Measurements from ENCODE around the gene MYO1D. TPM values are rescaled to one million over a fixed set of nuclear protein-coding genes. Genes with fewer than 3 reads are reported as not detected.
"Not testable (repeated sequence)": the region's sequence is repeated elsewhere in the genome, so short reads cannot be mapped to it uniquely, and the experiment has no call there.

MYO1D gene
- 10 to 100 TPM; 10.3 to 30.6 (median 27.6) TPM for polyA plus RNA-seq (ENCODE audit: insufficient read length in 4 of 4)

GRCh38 chr17:32876417-32877163 lies at the start of gene MYO1D:
TSS of gene MYO1D (minus strand) at chr17:32877124. CDS start at chr17:32876872, 252 bp downstream.
- DNase-seq (ENCODE audit: low read depth in 4 of 4, low spot score in 3 of 4) = peak in 3 of 4 donors; percentile 27 to 36 (median 28)

- DNase-seq (ENCODE audit: low read depth in 4 of 4, low spot score in 3 of 4) = no peak
Observed at GRCh38 chr17:32926183-32926582, 49.3 kb upstream of the MYO1D start.

GRCh38 chr17:32923905-32924304 lies 47.0 kb upstream of the MYO1D start:
- DNase-seq (ENCODE audit: low read depth in 4 of 4, low spot score in 3 of 4) = not testable (repeated sequence)

DNA sequence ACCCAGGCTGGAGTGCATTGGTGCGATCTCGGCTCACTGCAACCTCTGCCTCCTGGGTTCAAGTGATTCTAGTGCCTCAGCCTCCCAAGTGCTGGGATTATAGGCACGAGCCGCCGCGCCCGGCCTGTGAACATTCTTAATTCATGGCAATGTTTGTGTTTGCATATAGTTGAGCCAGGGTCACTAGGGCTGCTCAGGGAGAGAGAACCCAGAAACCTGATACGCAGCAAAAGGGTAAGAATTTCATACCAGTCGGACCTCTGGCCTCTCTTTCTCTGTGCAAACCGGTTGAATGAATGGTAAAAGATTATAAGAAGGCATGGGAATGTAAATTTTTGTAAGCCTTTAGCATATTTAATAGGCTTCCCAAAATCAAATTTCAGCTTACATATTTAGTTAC lies 44.1 kb upstream of the MYO1D start:
- no peak for DNase-seq (ENCODE audit: low read depth in 4 of 4, low spot score in 3 of 4)

DNA sequence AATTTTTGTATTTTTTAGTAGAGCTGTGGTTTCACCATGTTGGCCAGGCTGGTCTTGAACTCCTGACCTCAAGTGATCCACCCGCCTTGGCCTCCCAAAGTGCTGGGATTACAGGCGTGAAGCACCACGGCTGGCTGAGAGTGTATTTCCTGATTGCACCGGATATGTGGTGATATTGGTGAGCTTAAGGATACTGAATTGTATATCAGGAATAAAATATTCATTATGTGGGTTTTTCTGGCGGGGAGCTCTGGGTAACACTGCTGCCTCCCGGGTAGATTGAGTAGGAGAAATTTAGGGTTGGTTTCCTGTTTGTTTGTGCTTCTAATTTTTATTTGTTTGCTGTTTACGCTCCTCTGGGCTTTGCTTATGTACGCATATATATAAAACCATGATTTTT lies 43.4 kb upstream of the MYO1D start:
- DNase-seq (ENCODE audit: low read depth in 4 of 4, low spot score in 3 of 4) = no peak

- not testable (repeated sequence) for DNase-seq (ENCODE audit: low read depth in 4 of 4, low spot score in 3 of 4)
Observed at GRCh38 chr17:32919876-32920275, 43.0 kb upstream of the MYO1D start.

DNA sequence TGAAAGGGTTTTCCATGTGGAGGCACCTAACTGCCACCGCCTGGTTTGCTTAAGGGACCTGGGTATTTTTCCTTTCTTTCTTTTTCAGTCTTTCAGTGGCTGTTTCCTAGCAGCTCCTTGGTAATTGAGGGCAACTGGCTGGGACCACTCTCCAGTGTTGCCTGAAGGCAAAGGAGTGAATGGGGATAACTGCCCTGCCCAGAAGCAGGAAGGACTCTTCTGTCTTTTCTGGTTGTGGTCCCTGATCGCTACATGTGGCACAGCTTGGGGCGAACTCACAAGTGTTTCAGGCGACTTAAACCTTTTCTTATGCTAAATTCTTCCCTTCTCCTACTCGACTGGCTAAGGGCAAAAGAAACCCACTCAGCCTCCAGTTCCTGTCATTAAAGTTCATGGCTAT lies 40.9 kb upstream of the MYO1D start:
- DNase-seq (ENCODE audit: low read depth in 4 of 4, low spot score in 3 of 4) = no peak

DNA sequence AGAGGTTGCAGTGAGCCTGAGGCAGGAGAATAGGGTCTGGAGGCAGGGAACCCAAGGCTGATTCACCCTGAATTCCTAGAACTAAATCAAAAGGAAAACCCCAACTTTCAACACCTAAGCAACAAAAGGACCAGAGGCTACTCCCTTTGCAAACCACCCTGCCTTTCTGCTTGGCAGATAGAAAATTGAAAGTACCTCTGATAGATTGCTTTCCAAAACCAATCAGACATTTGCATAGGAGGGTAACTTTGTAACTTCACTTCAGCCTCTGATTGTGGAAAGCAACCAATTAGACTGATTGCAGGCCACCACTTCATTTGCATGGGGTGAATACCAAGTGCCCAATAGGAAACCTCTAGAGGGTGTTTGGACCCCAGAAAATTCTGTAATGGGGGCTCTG lies 40.2 kb upstream of the MYO1D start:
- no peak for DNase-seq (ENCODE audit: low read depth in 4 of 4, low spot score in 3 of 4)

DNA sequence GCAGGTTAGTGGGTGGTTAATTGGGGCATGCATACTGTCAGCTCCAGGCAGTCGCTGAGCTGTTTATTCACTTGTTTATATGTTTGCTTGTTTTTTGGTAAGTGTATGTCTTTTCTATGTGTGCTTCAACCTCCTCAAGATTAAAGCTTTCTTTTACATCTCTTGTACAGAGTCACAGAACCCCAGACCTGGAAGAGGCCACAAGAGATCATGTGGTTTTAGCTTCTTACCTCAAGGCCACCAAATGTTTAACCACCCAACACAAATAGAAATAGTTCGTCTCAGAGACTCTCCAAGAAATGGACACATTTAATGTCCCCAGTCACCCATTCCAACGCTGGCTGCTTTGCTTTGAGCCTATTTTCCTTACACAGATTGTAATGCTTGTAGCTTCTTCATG lies 39.2 kb upstream of the MYO1D start:
- DNase-seq (ENCODE audit: low read depth in 4 of 4, low spot score in 3 of 4) = no peak

- no peak for DNase-seq (ENCODE audit: low read depth in 4 of 4, low spot score in 3 of 4)
Observed at GRCh38 chr17:32915245-32915644, 38.3 kb upstream of the MYO1D start.

GRCh38 chr17:32914181-32914580 lies 37.3 kb upstream of the MYO1D start:
- no peak for DNase-seq (ENCODE audit: low read depth in 4 of 4, low spot score in 3 of 4)

- no peak for DNase-seq (ENCODE audit: low read depth in 4 of 4, low spot score in 3 of 4)
Observed at GRCh38 chr17:32913593-32913992, 36.7 kb upstream of the MYO1D start.

GRCh38 chr17:32912218-32912897 lies 35.4 kb upstream of the MYO1D start:
- peak in 3 of 4 donors; percentile 39 to 43 (median 41) for DNase-seq (ENCODE audit: low read depth in 4 of 4, low spot score in 3 of 4)

- DNase-seq (ENCODE audit: low read depth in 4 of 4, low spot score in 3 of 4) = no peak
Observed at GRCh38 chr17:32910769-32911168, 33.8 kb upstream of the MYO1D start.

DNA sequence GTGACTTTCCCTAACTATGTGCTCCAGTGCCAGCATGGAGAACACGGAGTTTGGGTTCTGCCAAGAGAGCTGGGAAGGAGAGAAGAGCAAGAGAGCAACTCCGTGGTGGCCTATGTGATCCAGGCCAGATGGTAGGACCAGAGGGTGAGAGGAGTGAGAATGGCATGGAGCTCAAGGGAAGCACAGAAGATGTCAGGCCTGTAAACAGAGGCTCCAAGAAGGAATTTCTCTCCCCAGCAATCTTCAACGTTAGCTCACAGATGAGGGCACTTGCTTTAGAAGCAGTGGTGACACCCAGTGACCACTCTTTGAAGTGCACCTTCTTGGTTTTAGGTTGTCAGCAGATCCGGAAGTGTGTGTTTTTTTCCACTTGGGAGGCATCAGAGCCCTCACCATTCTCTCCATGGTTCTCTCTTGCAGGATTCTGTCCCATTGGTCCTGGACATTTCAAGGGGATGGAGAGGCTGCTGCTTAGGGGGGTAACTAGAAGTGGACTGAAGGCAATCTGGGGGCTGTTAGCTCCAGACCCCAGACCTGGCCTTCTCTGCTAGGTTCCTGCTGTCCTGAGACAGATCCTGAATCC lies 33.0 kb upstream of the MYO1D start:
- DNase-seq (ENCODE audit: low read depth in 4 of 4, low spot score in 3 of 4) = peak in 3 of 4 donors; percentile 62 to 74 (median 63)

- no peak for DNase-seq (ENCODE audit: low read depth in 4 of 4, low spot score in 3 of 4)
Observed at GRCh38 chr17:32907583-32907982, 30.7 kb upstream of the MYO1D start.

DNA sequence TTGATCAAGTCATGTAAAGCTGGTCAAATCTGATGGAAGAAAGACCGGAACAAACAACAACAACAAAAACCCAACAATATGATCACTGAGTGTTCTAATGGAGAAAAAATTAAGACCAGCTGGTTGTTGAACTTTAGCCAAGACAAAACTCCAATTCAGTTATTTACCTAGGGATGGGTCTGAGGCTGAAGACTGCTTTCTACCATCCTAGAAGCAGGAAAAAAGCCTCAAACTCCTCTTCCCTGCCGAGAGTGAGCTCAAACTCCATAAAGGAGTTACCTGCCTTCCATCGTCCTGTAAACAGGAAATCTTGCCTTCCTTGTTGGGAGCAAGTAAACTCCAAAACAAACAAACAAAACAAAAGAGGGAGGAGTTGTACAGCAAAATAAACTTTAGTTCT lies 28.0 kb upstream of the MYO1D start:
- no peak for DNase-seq (ENCODE audit: low read depth in 4 of 4, low spot score in 3 of 4)

- DNase-seq (ENCODE audit: low read depth in 4 of 4, low spot score in 3 of 4) = no peak
Observed at GRCh38 chr17:32903774-32904673, 27.1 kb upstream of the MYO1D start.

DNA sequence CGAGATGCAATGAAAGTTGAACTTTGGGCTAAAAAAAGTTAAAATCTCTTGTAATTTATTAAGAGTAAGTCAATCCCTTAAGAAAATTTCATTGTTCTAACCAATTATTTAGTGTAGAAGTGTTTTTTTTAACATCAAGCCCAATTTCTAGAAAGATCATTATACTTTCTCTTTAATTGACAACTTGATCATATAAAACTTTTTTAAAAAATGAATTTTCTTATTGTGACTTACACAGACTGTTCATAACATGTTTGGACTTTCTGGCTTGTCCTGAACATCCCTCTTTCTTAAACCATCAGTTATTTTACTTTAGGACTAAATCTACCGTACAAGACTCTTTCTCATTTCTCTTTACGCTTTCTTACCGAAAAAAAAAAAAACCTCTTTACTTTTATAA lies 24.8 kb upstream of the MYO1D start:
- DNase-seq (ENCODE audit: low read depth in 4 of 4, low spot score in 3 of 4) = no peak

GRCh38 chr17:32899236-32900013 lies 22.5 kb upstream of the MYO1D start:
- DNase-seq (ENCODE audit: low read depth in 4 of 4, low spot score in 3 of 4) = no peak

Measured in left renal pelvis (tissue), 4 donors.